Calu3 (cell line): Measurements from ENCODE around the gene DCC. TPM values are rescaled to one million over a fixed set of nuclear protein-coding genes. Genes with fewer than 3 reads are reported as not detected.

ENCODE experiments used
- BruUV-seq: library from RNA; stranded (reverse); fragments of 400-500 nt; replicated peaks from 2 replicates; lab custom pipeline; 2021; lab: Mats Ljungman, UMichigan
- CTCF ChIA-PET: fragments of 300-600 bp; sonication (Branson Sonifier 250); formaldehyde crosslinking; loops from one replicate; lab custom pipeline; 2022; ENCODE audit warnings: antibody characterized with exemption; lab: Charles Lee
- DNase-seq: peaks from one replicate; pipeline ENCODE4 v3.0.0; 2022
- H3K27ac Mint-ChIP-seq: one replicate; pipeline ENCODE4 v1.8.0; 2022; ENCODE audit warnings: mixed read lengths; ENCODE audit not compliant: unreplicated experiment
- H3K27me3 Mint-ChIP-seq: one replicate; pipeline ENCODE4 v1.8.0; 2022; ENCODE audit warnings: mixed read lengths; ENCODE audit not compliant: unreplicated experiment
- H3K36me3 Mint-ChIP-seq: one replicate; pipeline ENCODE4 v1.8.0; 2022; ENCODE audit warnings: mild to moderate bottlenecking, moderate library complexity, mixed read lengths; ENCODE audit not compliant: insufficient read depth, unreplicated experiment
- H3K4me1 Mint-ChIP-seq: one replicate; pipeline ENCODE4 v1.8.0; 2022; ENCODE audit warnings: mild to moderate bottlenecking, low read depth, mixed read lengths; ENCODE audit not compliant: unreplicated experiment
- H3K4me3 Mint-ChIP-seq: one replicate; pipeline ENCODE4 v1.8.0; 2022; ENCODE audit warnings: mild to moderate bottlenecking, low read depth, moderate library complexity, mixed read lengths; ENCODE audit not compliant: unreplicated experiment
- H3K9me3 Mint-ChIP-seq: one replicate; pipeline ENCODE4 v1.8.0; 2022; ENCODE audit warnings: low read depth, mixed read lengths; ENCODE audit not compliant: unreplicated experiment
- intact Hi-C: fragments of 100-400 bp; cut with micrococcal nuclease; formaldehyde crosslinking; loops from one replicate; pipeline ENCODE4 v1.10.0; 2022; ENCODE audit not compliant: unreplicated experiment
- microRNA-seq: library from miRNA; unstranded; fragments of <30 nt; microRNA quantifications from one replicate; pipeline ENCODE4 v1.2.0, GENCODE V29; 2022
- total RNA-seq: library from RNA; stranded (reverse); gene quantifications from 2 replicates; pipeline ENCODE4 v1.2.3, GENCODE V29; 2022
- TF ChIP-seq, protein P1 (sequence below): fragments of 200-600 bp; IDR thresholded peaks from one replicate; pipeline ENCODE4 v1.8.0; 2022; ENCODE audit warnings: antibody characterized with exemption; ENCODE audit not compliant: unreplicated experiment

The DCC gene
- total RNA-seq, 1 experiment from 2014 or later: not detected

DNA sequence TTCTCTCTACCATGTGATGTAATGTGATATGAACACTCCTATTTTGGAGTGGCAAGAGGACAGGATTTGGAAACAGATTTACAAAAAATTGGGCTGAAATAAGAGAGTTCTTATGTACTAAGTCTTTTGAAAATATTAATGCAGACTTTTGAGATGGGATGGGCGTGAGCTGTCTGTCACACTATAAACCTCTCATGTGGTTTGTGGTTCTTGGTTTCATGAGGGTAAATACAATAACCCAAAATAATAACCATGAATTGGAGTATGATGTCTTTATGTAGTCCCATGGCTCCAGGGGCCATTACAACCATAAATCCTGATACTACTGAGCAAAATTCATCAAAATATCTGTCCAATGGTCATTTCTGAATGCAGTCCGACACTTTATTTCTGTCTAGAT is 1216.5 kb downstream of the DCC start:
- intact Hi-C loops: no loop called here
- Mint-ChIP-seq H3K36me3 (no peaks in the 10 kb centered on the region), H3K9me3 (no peaks in the 10 kb centered on the region), H3K4me3 (no peak overlapping the region), H3K4me1 (no peaks in the 10 kb centered on the region), H3K27me3 (no peaks in the 10 kb centered on the region), H3K27ac (no peak overlapping the region)
- DNase-seq: no peak
- TF ChIP-seq, protein P1, sequence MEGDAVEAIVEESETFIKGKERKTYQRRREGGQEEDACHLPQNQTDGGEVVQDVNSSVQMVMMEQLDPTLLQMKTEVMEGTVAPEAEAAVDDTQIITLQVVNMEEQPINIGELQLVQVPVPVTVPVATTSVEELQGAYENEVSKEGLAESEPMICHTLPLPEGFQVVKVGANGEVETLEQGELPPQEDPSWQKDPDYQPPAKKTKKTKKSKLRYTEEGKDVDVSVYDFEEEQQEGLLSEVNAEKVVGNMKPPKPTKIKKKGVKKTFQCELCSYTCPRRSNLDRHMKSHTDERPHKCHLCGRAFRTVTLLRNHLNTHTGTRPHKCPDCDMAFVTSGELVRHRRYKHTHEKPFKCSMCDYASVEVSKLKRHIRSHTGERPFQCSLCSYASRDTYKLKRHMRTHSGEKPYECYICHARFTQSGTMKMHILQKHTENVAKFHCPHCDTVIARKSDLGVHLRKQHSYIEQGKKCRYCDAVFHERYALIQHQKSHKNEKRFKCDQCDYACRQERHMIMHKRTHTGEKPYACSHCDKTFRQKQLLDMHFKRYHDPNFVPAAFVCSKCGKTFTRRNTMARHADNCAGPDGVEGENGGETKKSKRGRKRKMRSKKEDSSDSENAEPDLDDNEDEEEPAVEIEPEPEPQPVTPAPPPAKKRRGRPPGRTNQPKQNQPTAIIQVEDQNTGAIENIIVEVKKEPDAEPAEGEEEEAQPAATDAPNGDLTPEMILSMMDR: no peak
- BruUV-seq: no TSS peak
- CTCF ChIA-PET: no interaction called here

DNA sequence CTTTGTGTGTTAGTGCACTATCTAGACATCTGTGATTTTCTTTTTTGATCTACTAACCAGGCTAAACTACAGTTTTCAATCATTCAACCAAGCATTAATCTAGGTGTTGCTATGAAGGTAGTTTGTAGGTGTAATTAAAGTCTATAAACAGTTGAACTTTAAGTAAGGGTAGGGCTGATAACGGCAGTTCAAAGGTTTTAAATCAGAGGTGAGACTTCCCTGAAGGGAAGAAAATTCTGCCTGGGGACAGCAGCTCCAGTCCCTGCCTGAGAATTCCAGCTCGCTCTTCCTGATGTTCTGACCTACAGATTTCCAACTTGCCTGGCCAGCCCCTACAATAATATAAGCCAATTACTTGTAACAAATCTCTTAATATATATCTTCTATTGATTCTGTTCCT is 1220.5 kb downstream of the DCC start:
- BruUV-seq: no TSS peak
- TF ChIP-seq, protein P1: no peak
- no peak for DNase-seq
- Mint-ChIP-seq H3K9me3 (peaks cover 4% of the 10 kb centered on the region), H3K36me3 (no peaks in the 10 kb centered on the region), H3K4me1 (no peaks in the 10 kb centered on the region), H3K27ac (no peak overlapping the region), H3K27me3 (no peaks in the 10 kb centered on the region), H3K4me3 (no peak overlapping the region)
- intact Hi-C loops: loop anchor here (10.0 kb wide), 1 partner anchor 304 kb away; no protein-coding TSS in a partner anchor
- CTCF ChIA-PET: interaction anchor here (0.6 kb wide), 1 partner anchor 9 kb away, joined by 3 read pairs; no protein-coding TSS in a partner anchor

DNA sequence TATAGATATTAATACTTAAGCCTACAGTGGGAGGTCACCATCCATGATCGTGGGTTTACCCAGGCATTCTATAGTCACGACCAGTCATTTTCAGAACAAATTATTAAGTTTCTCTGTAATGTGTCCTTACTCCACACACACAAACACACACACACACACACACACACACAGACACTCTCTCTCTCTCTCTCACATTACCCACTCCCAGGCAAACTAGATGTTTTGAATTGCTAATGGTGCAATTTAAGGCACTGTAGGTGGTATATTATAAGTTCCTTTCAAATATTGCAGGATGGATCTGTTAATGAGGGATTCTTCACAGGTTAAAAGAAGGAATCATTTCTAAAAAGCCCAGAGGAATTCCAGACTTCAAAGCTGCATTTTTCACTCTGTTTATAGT is 1226.6 kb downstream of the DCC start:
- Mint-ChIP-seq H3K36me3 (no peaks in the 10 kb centered on the region), H3K9me3 (peaks cover 3% of the 10 kb centered on the region), H3K4me1 (no peaks in the 10 kb centered on the region), H3K4me3 (no peak overlapping the region), H3K27me3 (no peaks in the 10 kb centered on the region), H3K27ac (no peak overlapping the region)
- CTCF ChIA-PET: no interaction called here
- intact Hi-C loops: loop anchor here (10.0 kb wide), 1 partner anchor 298 kb away; no protein-coding TSS in a partner anchor
- no peak for DNase-seq
- TF ChIP-seq, protein P1: no peak
- BruUV-seq: no TSS peak

DNA sequence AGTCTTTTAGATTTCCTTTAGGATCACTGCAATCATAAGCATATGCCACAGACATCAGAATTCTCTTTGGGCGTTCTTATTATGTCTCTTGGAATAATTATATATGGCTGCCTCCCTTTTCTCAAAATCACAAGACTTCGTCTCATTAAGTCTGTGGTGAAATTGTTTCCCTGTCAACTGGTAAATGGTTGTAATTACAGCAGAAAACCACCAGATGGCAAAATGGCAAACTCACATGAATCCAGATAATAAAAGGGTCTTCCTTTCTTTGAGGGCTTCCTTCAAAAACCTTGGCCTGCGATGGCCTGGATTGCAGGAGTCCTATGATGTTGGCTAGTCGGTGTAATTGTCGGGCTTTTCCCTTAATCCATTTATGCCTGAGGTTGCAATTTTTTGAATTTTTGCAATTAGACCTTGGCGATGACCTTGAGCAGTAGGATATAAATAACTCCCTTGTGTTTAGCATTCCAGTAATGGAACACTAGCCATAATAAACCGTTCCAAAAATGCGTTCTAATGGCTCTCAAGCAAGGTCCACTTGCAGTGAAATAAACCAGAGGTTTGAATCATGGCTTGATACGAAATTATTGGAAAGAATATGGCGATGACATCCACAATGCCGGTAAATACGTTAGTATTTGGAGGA is 1228.1 kb downstream of the DCC start:
- TF ChIP-seq, protein P1: peak; percentile 38
- intact Hi-C loops: loop anchor here (2.0 to 10.0 kb wide), 2 partner anchors 297 to 551 kb away; no protein-coding TSS in a partner anchor
- CTCF ChIA-PET: interaction anchor here (0.6 kb wide), 1 partner anchor 559 kb away, joined by 3 read pairs; no protein-coding TSS in a partner anchor
- Mint-ChIP-seq H3K4me1 (no peaks in the 10 kb centered on the region), H3K4me3 (no peak overlapping the region), H3K27ac (no peak overlapping the region), H3K27me3 (no peaks in the 10 kb centered on the region), H3K36me3 (no peaks in the 10 kb centered on the region), H3K9me3 (no peaks in the 10 kb centered on the region)
- no TSS peak for BruUV-seq
- no peak for DNase-seq

Small RNA genes within 50 kb of the gene (microRNA-seq; reads per million reads assigned to microRNA genes)
- not detected for gene MIR4528
